Measurements from ENCODE around the gene SIGLEC1.

The SIGLEC1 gene

DNA sequence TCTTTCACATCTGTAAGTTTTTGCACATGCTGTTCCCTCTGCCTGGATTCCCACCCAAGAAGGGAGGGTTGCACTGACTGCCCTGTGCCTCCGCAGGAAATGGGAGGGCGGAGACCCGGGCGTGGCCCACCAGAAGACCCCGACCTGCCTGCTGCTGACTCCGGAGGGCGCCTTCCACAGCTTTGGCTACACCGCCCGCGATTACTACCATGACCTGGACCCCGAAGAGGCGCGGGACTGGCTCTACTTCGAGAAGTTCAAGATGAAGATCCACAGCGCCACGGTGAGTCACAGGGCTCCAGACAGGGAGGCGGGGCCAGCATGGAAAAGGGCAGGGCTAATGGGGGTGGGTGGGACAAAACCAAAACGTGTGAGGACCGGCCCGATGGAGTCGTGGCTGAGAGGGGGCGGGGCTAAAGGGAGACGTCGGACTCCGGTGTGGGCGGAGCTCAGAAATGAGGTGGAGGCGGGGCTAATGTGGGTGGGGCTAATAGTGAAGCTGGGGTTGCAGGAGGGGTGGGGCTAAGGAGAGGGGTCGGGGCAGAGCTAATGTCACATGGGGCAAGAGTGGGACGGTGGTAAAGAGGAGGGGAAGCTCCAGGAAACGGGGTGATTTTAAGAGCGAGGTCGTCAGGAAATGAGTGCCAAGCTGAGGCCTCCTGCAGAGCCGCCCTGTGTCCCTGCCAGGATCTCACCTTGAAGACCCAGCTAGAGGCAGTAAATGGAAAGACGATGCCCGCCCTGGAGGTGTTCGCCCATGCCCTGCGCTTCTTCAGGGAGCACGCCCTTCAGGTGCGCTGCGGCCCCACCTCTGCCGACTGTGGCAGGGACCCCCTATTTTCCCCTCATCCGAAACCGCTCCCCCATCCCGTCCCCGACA is 32.6 kb upstream of the SIGLEC1 start:
- DNase-seq (ENCODE audit: low read depth in 2 of 2): peak; percentile 60 to 66

DNA sequence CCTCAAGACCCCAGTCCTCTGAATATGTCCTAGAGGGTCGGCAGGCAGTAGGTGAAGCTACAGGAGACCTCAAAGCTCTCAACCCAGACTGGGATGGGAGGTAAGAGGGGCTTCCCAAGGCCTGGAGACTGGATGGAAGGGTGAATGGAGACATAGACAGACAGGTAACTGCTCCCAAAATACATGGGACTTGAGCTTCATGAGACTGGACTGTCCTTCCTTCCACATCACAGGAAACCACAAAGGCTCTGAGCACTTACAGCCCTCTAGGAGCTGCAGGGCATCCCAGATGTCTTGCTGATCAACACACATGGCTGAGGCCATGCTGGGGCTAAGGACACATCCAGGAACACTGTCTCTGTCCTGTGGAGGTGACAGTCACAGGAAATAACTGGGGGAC is 31.6 kb upstream of the SIGLEC1 start:
- DNase-seq (ENCODE audit: low read depth in 2 of 2): no peak

GRCh38 chr20:3743251-3743650 is 30.9 kb upstream of the SIGLEC1 start:
- no peak for DNase-seq (ENCODE audit: low read depth in 2 of 2)

DNA sequence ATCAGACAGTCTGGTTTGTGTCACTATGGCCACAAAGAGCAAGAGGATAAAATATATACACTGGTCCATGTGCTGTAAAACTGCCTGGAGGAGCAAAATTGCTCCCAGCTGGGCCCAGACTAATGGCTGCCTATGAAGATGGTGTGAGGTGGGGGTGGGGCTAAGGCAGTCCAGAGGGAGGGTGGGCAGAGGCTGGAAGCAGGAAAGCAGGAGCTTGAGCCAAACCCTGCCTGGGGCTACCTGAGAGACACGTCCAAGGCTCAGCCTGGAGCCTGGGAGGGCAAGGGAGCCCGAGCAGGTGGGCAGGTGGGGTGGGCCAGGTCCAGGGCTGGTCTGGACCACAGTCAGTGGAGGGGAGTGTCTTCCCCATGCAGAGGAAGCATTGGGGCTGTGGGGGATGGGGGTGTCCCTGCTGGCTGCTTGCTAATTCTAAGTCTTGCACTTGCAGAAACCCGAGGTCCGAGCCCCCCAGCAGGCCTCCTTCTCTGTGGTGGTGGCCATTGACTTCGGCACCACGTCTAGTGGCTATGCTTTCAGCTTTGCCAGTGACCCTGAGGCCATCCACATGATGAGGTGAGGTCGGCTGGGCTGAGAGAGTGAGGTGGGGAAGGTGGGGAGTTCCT is 29.5 kb upstream of the SIGLEC1 start:
- no peak for DNase-seq (ENCODE audit: low read depth in 2 of 2)

DNA sequence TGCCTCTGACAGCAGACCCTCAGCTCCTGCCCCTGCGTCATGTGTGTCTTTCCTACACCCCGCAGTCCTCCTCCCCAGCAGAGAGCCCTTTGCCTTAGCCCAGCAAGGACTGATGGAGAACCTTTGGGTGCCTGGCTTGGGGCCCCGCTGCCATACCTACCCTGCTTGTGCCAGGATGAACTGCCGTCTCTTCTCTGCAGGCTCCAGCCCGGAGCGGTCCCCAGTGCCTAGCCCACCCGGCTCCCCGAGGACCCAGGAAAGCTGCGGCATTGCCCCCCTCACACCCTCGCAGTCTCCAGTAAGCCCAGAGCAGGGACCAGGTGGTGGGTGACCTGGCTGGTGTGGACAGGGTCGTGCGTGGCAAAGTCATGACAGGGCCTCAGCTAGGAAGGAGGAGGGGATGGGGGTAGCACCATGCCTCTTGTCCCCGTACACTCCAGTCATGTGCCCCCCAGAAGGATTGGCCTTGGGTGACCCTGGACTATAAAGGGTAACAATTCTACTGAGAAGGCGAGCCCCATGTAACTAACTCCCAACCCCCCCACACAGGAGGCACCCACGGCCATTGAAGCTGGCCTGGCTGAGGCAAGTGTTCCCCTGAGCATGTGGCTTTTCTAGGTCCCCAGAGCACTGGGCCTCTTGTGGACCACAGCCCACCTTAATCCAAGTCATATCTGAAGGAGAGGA is 28.4 kb upstream of the SIGLEC1 start:
- no peak for DNase-seq (ENCODE audit: low read depth in 2 of 2)

DNA sequence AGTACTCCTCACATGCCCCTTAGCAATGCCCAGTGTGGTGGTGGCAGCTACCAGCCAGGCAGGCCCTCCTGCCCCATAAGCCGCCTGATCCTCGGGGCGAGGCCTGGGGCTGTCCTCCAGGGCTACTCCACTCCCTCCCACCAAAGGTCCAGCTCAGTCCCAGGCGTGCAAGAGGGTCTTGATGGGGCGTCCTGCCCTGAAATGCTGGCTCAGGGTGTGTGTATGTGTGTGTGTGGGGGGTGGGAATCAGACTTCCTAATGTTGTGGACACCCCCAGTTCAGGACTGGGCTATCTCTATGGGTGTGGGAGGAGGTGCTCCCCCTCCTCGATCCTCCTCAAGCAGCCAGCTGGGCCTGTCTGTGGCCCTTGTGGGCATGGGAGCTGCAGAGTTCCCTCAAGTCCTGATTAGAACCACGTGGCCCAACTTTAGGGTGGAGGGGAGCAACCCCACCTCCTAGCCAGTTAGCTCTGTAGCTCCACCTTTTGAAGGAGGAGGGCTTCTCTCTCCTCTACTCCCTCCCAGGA is 27.6 kb upstream of the SIGLEC1 start:
- no peak for DNase-seq (ENCODE audit: low read depth in 2 of 2)

DNA sequence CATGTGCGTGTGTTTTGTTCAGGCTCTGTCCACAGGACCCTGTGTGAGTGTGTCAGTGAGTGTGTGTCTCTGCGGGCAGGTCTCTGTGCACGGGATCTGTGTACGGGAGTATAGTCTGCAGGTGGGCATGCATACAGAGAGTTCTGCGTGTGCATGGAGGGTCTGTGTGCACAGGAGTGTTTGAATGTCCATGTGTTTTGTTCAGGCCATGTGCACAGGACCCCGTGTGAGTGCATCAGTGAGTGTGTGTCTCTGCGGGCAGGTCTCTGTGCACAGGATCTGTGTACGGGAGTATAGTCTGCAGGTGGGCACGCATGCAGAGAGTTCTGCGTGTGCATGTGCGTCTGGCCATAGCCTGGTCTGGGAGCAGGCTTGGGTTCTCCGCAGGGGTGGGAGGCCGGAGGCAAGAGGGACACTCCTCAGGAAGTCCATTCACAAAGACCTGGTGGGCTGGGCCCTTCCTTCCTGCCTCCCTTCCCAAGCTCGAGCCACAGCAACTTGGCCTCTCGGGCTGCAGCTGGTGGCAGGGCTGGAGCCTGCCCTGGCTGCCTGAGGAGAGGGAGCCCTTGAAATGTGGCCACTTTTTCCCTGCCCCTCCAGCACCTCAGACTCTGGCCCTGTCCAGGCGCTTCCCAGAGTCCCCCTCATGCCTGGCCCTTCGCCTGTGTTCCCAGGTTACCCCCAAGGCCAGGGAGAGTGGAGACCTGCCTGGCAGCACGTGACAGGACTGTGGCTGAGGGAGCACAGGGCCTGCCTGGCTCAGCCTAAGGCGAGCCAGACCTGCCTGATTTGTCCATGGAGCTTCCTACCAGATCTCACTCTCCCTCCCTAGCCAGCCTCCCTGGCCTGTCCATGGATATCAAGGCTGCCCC is 26.9 kb upstream of the SIGLEC1 start:
- DNase-seq (ENCODE audit: low read depth in 2 of 2): no peak

DNA sequence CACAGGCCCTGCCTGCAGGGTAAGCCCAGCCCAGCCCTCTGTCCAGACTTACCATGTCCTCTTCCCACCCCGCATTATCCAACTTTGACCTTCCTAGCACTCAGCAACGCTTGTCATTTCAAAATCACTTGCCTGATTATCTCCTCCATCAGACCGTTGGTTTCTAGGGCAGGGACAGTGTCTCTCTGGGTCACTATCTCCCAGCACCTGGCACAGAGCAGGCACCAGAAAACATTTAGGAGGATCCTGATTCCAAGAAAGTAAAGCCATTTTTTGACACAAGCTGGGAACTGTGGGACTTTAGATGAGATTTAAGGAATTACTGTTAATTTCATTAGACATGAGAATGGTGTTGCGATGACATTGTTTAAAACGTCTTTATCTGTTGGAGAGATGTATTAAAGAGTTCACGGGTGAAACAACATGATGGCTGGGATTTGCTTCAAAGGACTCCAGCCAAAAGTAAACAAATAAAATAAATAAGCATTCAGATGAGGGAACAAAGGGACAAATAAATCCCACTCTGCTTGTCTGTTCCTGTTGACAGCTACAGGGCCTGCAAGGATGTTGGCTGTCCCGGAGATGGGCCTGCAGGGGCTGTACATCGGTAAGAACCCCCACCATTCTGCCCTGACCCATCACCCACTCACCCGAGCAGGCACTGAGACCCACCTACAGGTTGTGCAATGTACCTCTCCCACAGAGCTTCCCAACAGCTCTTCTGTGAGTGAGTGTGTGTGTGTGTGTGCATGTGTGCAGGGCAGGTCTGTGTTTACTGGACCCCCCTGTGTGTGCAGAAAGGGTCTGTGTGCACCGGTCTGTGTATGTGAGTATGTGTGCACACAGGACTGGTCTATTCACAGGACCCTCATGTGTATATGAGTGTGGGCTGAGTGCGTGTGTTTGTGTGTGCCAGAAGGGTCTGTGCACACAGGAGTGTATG is 26.0 kb upstream of the SIGLEC1 start:
- DNase-seq (ENCODE audit: low read depth in 2 of 2): no peak

DNA sequence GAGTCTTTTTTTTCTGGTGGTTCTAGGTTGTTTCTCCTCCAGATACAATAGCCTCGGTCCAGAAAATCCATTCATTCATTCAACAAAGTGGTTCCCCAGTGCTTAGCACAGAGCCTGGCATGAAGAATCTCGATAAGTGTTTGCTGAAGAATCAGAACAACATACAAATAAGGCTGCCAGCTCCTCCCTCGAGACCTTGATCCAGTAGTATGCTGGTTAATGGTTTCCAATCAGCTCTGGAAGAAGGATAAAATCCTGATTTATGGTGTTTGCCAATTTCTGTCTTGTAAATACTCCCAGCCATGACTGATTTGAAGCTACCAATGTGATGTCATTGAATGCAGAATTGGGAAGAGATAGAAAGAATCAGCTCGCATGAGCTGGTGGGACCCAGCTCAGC is 23.4 kb upstream of the SIGLEC1 start:
- DNase-seq (ENCODE audit: low read depth in 2 of 2): no peak

- no peak for DNase-seq (ENCODE audit: low read depth in 2 of 2)
Measured at GRCh38 chr20:3734111-3734843, 21.9 kb upstream of the SIGLEC1 start.

DNA sequence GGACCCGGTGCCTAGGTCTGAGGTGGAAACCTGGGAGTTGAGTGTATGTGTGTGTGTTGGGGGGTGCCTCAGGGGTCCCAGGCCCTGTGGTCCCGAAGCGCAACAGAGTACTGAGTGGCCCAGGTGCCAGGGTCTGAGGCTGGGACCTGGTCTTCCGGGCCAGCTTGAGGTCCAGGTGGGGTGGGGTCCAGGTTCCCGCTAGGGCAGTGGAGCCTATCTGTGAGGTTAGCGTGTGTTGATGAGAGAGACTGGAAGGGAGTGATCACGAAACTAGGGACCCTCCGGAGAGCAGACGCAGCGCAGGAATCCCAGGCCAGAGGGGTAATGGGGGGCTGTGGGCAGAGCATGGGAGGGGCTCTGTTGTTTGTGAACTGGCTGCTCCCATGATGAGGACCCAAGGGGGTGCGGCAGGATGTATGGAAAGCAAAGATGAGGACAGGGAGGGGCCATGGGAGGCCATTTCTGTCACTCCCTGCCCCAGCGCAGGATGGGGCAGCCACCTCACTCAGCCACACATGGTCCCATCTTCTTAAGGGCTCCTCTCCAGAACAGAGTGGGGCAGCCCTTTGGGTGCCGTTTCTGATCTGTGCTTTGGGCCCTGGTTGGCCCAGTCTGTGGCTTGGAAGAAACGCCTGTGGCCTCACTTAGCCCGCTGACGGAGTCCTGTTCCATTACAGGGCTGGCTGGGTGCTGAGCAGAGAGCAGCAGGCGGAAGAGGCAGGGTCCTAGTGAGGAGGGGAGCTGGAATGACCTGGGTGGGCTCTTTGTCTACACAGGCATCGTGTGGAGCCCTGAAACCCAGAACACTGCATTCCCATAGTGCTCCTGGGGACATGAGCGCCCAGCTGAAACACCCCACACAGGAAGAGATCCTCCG is 21.0 kb upstream of the SIGLEC1 start:
- no peak for DNase-seq (ENCODE audit: low read depth in 2 of 2)

DNA sequence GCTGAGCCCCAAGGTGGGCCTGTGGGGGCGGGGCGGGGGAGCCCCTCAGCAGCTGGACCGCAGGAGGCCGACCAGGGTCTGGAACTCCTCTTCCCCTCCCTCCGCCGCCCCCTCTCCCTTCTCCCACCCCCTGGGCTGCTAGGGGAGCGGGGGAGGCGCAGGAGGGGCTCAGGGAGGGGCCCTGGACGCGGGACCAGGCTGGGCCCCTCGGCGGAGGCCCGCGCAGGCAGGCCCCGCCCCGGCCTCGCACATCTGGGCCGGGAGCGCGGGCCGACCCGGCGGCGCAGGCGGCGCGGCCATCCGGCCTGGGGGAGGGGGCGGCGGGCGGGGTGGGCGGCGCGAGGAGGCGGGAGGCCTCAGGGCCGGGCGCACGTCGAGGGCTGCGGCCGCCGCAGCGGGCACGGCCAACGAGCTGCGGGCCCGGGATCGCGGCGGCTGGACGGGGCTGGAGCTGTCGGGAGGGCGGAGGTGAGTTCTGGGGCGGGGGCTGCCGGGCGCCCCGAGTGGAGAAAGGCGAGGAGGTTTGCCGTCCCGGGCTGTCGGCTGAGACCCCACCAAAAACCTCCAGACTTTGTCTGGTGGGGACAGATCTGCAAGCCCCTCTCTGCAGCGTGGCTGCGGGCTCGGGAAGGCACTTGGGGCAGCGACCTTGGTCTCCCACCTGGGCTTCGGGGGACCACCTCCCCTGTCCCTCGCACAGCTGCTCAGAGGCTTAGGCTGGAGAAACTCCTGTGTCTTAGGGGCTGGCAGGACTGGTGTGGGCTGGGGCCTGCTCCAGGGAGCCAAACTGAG is 20.1 kb upstream of the SIGLEC1 start, which contains the start of gene HSPA12B:
HSPA12B (plus strand) TSS at position 359 of the 792 bp plus-strand sequence. CDS start 5,990 bp downstream, outside the sequence.
- DNase-seq (ENCODE audit: low read depth in 2 of 2): no peak

DNA sequence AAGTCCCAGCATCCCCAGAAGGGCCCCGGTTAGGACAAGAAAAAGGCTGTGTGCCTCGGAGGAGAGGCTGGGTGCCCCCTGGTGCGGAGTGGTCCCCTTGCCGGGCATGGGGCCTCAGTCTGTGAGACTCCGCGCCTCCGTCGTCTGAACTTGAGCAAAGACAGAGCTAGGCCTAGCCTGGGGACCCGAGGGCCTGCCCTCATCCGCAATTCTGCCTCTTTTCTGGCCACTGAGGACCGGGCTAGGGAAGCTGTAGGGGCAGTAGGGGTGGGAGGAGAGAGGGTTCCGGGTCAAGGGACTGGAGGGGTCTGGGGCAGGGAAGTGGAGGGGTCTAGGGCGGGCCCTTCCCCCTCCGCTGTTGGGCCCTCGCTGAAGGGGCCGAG is 19.5 kb upstream of the SIGLEC1 start:
- no peak for DNase-seq (ENCODE audit: low read depth in 2 of 2)

GRCh38 chr20:3730803-3731672 is 18.6 kb upstream of the SIGLEC1 start:
- no peak for DNase-seq (ENCODE audit: low read depth in 2 of 2)

GRCh38 chr20:3729811-3730540 is 17.6 kb upstream of the SIGLEC1 start:
- DNase-seq (ENCODE audit: low read depth in 2 of 2): no peak

DNA sequence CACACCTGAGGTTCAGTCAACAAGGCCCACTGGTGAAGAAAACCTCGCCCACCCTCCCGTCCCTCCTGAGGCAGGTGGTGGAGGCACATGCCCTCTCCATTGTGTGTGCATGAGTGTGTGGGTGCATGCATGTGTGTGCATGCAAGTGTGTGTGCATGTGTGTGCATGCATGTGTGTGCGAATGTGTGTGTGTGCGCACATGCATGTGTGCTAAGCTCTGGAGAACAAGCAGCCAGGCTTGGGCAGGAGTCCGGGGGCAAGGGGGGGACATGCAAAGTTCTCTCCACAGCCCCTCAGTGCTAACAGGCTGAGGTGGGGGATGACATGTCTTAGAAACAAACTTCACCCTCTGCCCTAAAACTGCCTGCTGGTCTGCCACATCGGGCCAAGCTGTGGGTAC is 17.0 kb upstream of the SIGLEC1 start:
- DNase-seq (ENCODE audit: low read depth in 2 of 2): no peak

All from stimulated activated CD4-positive, alpha-beta T cell treated with anti-CD3 and anti-CD28 coated beads, Interleukin-1b, Interleukin-23, amount 100 ng/mL, for 4 hours (primary cell).